Measurements from ENCODE around the gene R3HCC1L.
"Not testable (repeated sequence)": the region's sequence is repeated elsewhere in the genome, so short reads cannot be mapped to it uniquely, and the experiment has no call there.

R3HCC1L gene

GRCh38 chr10:98131619-98132018 is 2.8 kb upstream of the R3HCC1L start:
- no peak for DNase-seq (ENCODE audit: low read depth in 2 of 2)

- not testable (repeated sequence) for DNase-seq (ENCODE audit: low read depth in 2 of 2)
These were observed 1.2 kb upstream of the R3HCC1L start for GRCh38 chr10:98133075-98133752.

- DNase-seq (ENCODE audit: low read depth in 2 of 2): no peak
These were observed 383 bp upstream of the R3HCC1L start for GRCh38 chr10:98134117-98134430.

GRCh38 chr10:98135222-98135899 is 904 bp downstream of the R3HCC1L start:
- DNase-seq (ENCODE audit: low read depth in 2 of 2): no peak

- DNase-seq (ENCODE audit: low read depth in 2 of 2): not testable (repeated sequence)
These were observed 2.3 kb downstream of the R3HCC1L start for GRCh38 chr10:98136775-98137174.

GRCh38 chr10:98138031-98138430 is 3.6 kb downstream of the R3HCC1L start:
- no peak for DNase-seq (ENCODE audit: low read depth in 2 of 2)

- DNase-seq (ENCODE audit: low read depth in 2 of 2): no peak
These were observed 5.0 kb downstream of the R3HCC1L start for GRCh38 chr10:98139431-98139830.

GRCh38 chr10:98141484-98142073 is 7.1 kb downstream of the R3HCC1L start:
- no peak for DNase-seq (ENCODE audit: low read depth in 2 of 2)

- no peak for DNase-seq (ENCODE audit: low read depth in 2 of 2)
These were observed 10.5 kb downstream of the R3HCC1L start for GRCh38 chr10:98144985-98145384.

GRCh38 chr10:98149858-98150257 is 15.4 kb downstream of the R3HCC1L start:
- no peak for DNase-seq (ENCODE audit: low read depth in 2 of 2)

GRCh38 chr10:98150544-98150943 is 16.1 kb downstream of the R3HCC1L start:
- DNase-seq (ENCODE audit: low read depth in 2 of 2): no peak

- DNase-seq (ENCODE audit: low read depth in 2 of 2): not testable (repeated sequence)
These were observed 18.3 kb downstream of the R3HCC1L start for GRCh38 chr10:98152778-98153177.

- not testable (repeated sequence) for DNase-seq (ENCODE audit: low read depth in 2 of 2)
These were observed 18.9 kb downstream of the R3HCC1L start for GRCh38 chr10:98153213-98153958.

GRCh38 chr10:98154076-98154475 is 19.6 kb downstream of the R3HCC1L start:
- no peak for DNase-seq (ENCODE audit: low read depth in 2 of 2)

- DNase-seq (ENCODE audit: low read depth in 2 of 2): no peak
These were observed 24.1 kb downstream of the R3HCC1L start for GRCh38 chr10:98158576-98158975.

GRCh38 chr10:98163941-98164340 is 29.5 kb downstream of the R3HCC1L start:
- DNase-seq (ENCODE audit: low read depth in 2 of 2): no peak

GRCh38 chr10:98167191-98167590 is 32.7 kb downstream of the R3HCC1L start:
- DNase-seq (ENCODE audit: low read depth in 2 of 2): no peak

- DNase-seq (ENCODE audit: low read depth in 2 of 2): no peak
These were observed 33.7 kb downstream of the R3HCC1L start for GRCh38 chr10:98168147-98168546.

GRCh38 chr10:98168766-98169165 is 34.3 kb downstream of the R3HCC1L start:
- no peak for DNase-seq (ENCODE audit: low read depth in 2 of 2)

- no peak for DNase-seq (ENCODE audit: low read depth in 2 of 2)
These were observed 34.9 kb downstream of the R3HCC1L start for GRCh38 chr10:98169379-98169778.

GRCh38 chr10:98170249-98171117 is 36.0 kb downstream of the R3HCC1L start:
- no peak for DNase-seq (ENCODE audit: low read depth in 2 of 2)

GRCh38 chr10:98172073-98172472 is 37.6 kb downstream of the R3HCC1L start:
- no peak for DNase-seq (ENCODE audit: low read depth in 2 of 2)
